Measurements from ENCODE around the gene DNAI4.
"Not testable (repeated sequence)": the region's sequence is repeated elsewhere in the genome, so short reads cannot be mapped to it uniquely, and the experiment has no call there.

DNAI4 gene

GRCh38 chr1:66924756-66925557, at the start of gene DNAI4, which contains the start of gene MIER1:
Gene DNAI4 (minus strand): TSS chr1:66924856. CDS start chr1:66924831, 25 bp downstream.
Gene MIER1 (plus strand): TSS chr1:66924990. CDS start chr1:66925029, 39 bp downstream.
- peak; percentile 99 for DNase-seq (ENCODE audit: low read depth)

- peak; percentile 39 for DNase-seq (ENCODE audit: low read depth)
These were observed 43.9 kb upstream of the DNAI4 start for GRCh38 chr1:66968574-66968973.

- DNase-seq (ENCODE audit: low read depth): not testable (repeated sequence)
These were observed 41.7 kb upstream of the DNAI4 start for GRCh38 chr1:66966188-66966873.

- no peak for DNase-seq (ENCODE audit: low read depth)
These were observed 33.3 kb upstream of the DNAI4 start for GRCh38 chr1:66957938-66958337.

GRCh38 chr1:66954208-66954607, 29.6 kb upstream of the DNAI4 start:
- no peak for DNase-seq (ENCODE audit: low read depth)

- DNase-seq (ENCODE audit: low read depth): peak; percentile 10
These were observed 26.9 kb upstream of the DNAI4 start for GRCh38 chr1:66951513-66951912.

- DNase-seq (ENCODE audit: low read depth): peak; percentile 30
These were observed 22.6 kb upstream of the DNAI4 start for GRCh38 chr1:66947267-66947666.

- DNase-seq (ENCODE audit: low read depth): no peak
These were observed 20.7 kb upstream of the DNAI4 start for GRCh38 chr1:66945316-66945715.

GRCh38 chr1:66944330-66945274, 19.9 kb upstream of the DNAI4 start:
- DNase-seq (ENCODE audit: low read depth): peak; percentile 64

- DNase-seq (ENCODE audit: low read depth): no peak
These were observed 18.8 kb upstream of the DNAI4 start for GRCh38 chr1:66943361-66943969.

GRCh38 chr1:66940981-66941380, 16.3 kb upstream of the DNAI4 start:
- DNase-seq (ENCODE audit: low read depth): peak; percentile 11

GRCh38 chr1:66938613-66939012, 14.0 kb upstream of the DNAI4 start:
- no peak for DNase-seq (ENCODE audit: low read depth)

GRCh38 chr1:66937529-66938234, 13.0 kb upstream of the DNAI4 start:
- DNase-seq (ENCODE audit: low read depth): no peak

- no peak for DNase-seq (ENCODE audit: low read depth)
These were observed 9.4 kb upstream of the DNAI4 start for GRCh38 chr1:66933887-66934700.

GRCh38 chr1:66932291-66932690, 7.6 kb upstream of the DNAI4 start:
- DNase-seq (ENCODE audit: low read depth): no peak

GRCh38 chr1:66931590-66931989, 6.9 kb upstream of the DNAI4 start:
- no peak for DNase-seq (ENCODE audit: low read depth)

- no peak for DNase-seq (ENCODE audit: low read depth)
These were observed 6.1 kb upstream of the DNAI4 start for GRCh38 chr1:66930823-66931174.

GRCh38 chr1:66929999-66930822, 5.6 kb upstream of the DNAI4 start:
- peak; percentile 92 for DNase-seq (ENCODE audit: low read depth)

- DNase-seq (ENCODE audit: low read depth): no peak
These were observed 5.0 kb upstream of the DNAI4 start for GRCh38 chr1:66929691-66929998.

Measured in fibroblast of gingiva (primary cell).